Loucy (cell line): ENCODE measurements around the gene BEAN1.

Source experiments
- CTCF ChIP-seq: fragments of 200-600 bp; sonication (generic); conservative IDR thresholded peaks from 2 replicates; pipeline ENCODE4 v1.5.1; 2014; ENCODE audit warnings: mild to moderate bottlenecking, antibody characterized with exemption, low read length
- EZH2phosphoT487 ChIP-seq: fragments of 200-600 bp; IDR thresholded peaks from 2 replicates; pipeline ENCODE4 v1.6.1; 2018; ENCODE audit warnings: antibody characterized with exemption, mild to moderate bottlenecking, moderate library complexity, borderline replicate concordance

GRCh38 chr16:66458853-66459252 lies 31.8 kb downstream of the BEAN1 start:
- no peak for TF ChIP-seq CTCF
- TF ChIP-seq EZH2phosphoT487: no peak
